HG03460 (cell line): ENCODE data around the gene LDLRAD3.
"Not testable (repeated sequence)": the region's sequence is repeated elsewhere in the genome, so short reads cannot be mapped to it uniquely, and the experiment has no call there.

Experiments used
- ATAC-seq: cut with Tn5 transposase; IDR thresholded peaks from one replicate; pipeline ENCODE4 v1.9.1; 2021; ENCODE audit not compliant: unreplicated experiment

The LDLRAD3 gene

GRCh38 chr11:35986947-35987346 lies 43.1 kb downstream of the LDLRAD3 start:
- no peak for ATAC-seq

DNA sequence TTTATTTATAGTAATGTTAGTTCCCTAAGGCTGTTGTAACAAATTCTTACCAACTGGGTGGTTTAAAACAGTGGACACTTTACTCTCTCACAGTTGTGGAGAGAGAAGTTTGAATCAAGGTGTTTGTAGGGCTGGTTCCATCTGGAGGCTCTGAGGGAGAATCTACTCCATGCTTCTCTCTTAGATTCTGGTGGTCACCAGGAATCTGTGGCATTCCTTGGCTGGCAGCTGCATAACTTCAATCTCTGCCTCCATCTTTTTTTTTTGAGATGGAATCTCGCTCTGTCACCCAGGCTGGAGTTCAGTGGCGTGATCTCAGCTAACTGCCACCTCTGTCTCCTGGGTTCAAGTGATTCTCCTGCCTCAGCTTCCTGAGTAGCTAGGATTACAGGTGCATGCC lies 46.3 kb downstream of the LDLRAD3 start:
- no peak for ATAC-seq

GRCh38 chr11:35990816-35991215 lies 47.0 kb downstream of the LDLRAD3 start:
- ATAC-seq, result no peak

GRCh38 chr11:35992548-35992947 lies 48.7 kb downstream of the LDLRAD3 start:
- ATAC-seq, result no peak

- no peak for ATAC-seq
These were observed 50.6 kb downstream of the LDLRAD3 start for GRCh38 chr11:35994421-35994820.

- no peak for ATAC-seq
These were observed 51.9 kb downstream of the LDLRAD3 start for GRCh38 chr11:35995681-35996271.

DNA sequence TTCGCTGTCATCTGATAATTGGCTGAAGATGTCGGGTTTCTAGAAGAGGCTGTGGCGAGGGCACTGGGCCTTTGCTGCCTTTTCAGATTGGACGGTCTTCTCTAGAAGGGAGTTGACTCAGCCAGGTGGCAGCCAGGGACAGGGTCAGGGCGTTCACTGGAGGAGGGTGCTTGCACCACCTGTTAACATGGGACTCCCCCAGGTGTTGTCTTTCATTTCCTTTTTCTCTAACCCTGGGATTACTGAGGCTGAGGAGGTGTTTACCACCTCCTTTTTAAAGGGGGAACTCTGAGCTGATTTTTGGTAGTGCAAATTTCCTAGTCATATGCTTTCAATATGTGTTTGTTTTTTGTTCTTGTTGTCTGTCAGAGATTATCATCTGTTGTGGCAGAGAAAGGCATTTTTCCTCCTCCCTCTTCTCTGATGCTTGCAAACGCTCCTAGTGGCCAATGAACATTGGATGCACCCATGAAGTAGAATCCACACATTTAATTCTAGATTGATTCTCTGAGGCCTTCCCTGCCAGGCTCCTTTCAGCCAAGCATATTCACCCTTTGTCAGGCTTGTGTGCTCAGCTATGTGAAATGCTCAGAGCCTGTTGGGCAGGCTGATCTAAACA lies 54.1 kb downstream of the LDLRAD3 start:
- no peak for ATAC-seq

GRCh38 chr11:35998634-35999033 lies 54.8 kb downstream of the LDLRAD3 start:
- ATAC-seq, result no peak

GRCh38 chr11:36000616-36001190 lies 56.8 kb downstream of the LDLRAD3 start:
- ATAC-seq, result no peak

DNA sequence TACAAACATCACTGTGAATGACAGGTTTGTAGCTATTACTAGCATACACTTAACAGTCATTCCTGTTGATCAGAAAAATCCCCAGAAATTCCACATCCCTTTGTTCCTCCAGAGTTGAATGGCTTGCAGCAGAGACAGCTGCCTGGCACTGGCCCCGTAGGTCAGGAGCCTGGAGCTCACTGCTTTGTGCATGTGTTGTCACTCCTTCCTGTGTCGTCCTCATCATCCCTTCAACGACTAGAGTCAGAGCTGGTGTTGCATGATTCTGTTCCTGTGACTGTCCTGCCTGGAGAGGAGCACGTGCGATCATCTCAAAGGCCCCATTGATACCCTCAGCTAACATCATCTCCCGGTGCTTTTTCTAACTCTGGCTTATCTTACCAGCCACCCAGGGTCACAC lies 58.3 kb downstream of the LDLRAD3 start:
- no peak for ATAC-seq

GRCh38 chr11:36002796-36003195 lies 58.9 kb downstream of the LDLRAD3 start:
- no peak for ATAC-seq

GRCh38 chr11:36006556-36006955 lies 62.7 kb downstream of the LDLRAD3 start:
- ATAC-seq, result no peak

- ATAC-seq, result no peak
These were observed 63.3 kb downstream of the LDLRAD3 start for GRCh38 chr11:36007127-36007655.

- ATAC-seq, result no peak
These were observed 64.7 kb downstream of the LDLRAD3 start for GRCh38 chr11:36008584-36008983.

DNA sequence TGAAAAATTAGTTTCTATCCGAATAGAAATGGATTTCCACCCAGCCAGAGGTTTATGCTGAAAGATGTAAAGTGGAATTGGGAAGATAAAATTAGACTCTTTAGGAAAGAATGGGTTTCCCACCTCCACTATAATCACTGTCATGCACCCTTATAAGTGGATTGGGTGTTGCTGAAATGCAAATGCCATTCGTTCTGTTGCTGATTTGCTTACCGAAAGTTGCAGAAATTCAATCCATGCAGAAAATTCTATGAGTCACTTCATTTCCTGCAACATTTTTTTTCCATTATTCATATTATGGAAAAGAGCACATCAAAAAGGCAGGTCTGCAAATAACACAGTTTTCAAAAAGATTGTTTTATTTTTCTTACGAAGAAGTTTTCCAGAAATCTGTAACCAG lies 65.6 kb downstream of the LDLRAD3 start:
- no peak for ATAC-seq

DNA sequence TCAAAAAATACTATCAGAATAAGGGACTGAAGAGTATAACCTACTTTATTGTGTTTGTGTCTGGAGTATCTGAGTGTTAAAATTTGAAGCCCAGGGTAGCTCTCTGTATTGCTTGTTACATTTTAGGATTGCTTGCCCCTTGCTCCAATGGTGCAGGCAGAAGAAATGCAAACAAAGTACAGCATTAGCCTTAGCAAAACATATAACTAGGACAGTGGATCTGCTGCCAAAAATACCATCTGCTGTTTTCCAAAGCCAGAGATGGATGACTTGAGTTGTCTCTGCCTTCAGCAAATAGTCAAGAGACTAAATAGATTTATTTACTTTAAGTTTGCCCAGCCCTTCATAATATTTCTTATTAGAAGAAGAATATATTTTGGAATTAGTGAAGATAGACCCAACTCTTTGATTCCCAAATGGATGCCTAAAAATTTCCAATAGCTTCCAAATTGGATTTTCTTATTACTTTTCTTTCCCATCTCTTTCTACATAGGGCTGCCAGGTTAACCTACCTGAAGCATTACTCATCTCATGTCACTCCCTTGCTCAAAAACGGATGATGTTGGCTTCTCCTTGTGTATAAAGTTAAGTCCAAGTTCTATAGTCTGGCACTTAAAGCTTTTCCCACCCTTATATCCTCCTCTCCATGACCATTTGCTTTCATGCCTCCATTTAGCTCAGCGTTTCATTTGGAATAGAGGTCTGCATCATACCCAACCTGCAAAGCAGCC lies 66.3 kb downstream of the LDLRAD3 start:
- ATAC-seq, result no peak

DNA sequence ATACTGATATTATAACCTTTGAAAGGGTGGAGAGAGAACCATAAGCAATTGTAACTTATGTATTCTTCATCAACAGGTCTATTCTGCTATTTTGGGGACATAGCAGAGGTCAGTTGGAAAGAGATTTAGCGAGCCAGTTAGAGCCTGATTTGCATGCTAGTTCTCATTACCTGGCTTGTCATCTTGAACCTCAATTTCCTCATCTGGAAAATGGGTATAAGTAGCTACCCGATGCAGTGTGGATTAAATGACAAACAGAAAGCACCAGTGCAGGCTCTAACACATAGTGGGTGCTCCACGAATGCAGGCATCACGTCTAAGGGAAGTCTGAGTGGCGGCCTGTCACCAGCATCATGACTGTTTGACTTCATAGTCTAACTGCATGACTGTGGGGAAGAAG lies 67.7 kb downstream of the LDLRAD3 start:
- no peak for ATAC-seq

DNA sequence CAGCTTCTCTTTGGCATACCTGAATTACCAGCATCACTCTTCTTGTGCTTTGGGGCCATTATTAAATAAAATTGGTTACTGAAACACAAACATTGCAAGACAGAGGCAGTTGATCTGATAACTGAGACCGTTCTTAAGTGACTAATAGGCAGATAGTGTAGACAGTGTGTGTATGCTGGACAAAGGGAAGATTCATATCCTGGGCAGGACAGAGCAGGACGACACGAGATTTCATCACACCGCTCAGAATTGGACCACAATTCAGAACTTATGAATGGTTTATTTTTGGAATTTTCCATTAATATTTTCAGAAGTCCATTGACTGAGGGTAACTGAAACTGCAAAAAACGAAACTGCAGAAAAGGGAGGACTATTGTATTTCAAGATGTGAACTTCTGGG lies 68.6 kb downstream of the LDLRAD3 start:
- no peak for ATAC-seq

DNA sequence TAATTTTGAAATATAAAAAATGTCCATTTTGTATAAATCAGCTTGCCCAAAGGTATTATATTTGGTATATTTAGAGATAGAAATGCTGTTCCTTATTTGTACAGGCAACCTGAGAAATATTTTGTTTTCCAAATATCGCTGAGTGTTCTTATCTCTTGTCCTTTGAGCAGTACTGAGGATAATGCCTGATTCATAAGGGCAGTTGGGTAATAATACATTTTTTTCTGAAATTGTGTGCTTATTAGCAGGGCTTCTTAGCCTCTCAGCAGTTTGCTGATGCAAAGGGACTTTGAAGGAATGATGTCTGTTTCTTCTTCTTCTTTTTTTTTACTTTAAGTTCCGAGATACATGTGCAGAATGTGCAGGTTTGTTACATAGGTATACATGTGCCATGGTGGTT lies 69.1 kb downstream of the LDLRAD3 start:
- ATAC-seq, result no peak

GRCh38 chr11:36013446-36013845 lies 69.6 kb downstream of the LDLRAD3 start:
- ATAC-seq, result not testable (repeated sequence)

DNA sequence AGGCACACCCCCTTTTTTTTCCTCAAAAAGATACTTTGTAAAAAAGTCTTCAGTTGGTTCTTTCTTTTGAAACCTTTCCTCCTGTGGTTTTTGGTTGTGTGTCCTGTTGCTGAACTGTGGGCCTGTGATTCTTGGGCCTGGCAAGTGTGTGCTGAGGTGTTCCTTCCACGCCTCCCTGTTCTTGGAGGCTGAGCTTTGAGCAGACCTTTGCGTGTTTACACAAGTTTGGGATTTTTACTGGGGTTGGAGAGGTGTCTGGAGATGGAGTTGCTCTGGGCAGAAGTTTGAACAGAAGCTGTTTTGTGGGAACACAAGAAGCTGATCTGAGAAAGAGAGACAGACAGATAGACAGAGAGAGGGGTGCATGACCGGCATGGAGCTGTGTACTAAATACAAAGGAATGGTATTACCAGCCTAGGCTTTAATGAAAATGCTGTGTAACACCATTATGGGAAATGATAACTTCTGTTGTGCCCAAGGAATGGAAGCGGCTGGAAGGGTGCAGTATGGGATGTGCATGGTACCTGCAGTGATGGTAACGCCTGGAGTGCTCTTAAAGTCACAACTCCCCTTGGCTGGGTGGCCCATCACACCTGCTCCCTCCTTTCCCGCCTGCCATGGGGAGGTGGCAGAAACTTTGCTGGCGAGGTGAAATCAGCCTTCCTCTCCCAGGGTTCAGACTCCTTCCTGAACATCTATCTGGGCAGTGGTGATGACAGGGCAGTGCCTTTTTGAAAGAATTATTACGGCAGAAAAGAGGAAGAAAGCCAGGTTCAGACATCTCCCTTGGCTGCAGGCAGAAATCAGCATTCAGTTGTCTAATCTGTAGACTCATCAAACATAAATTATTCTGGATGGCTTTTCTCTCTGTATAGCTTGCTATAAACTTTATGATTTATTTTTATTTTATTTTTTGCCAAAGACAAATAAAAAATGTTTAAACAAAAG lies 70.4 kb downstream of the LDLRAD3 start:
- no peak for ATAC-seq
